ENCODE results near the gene PLD5. TPM values are rescaled to one million over a fixed set of nuclear protein-coding genes. Genes with fewer than 3 reads are reported as not detected.

PLD5 gene
- total and polyA plus RNA-seq, 8 donors: 0.04 to 0.71 (median 0.24) TPM; not detected in 2

GRCh38 chr1:242205622-242206489 is 318.6 kb downstream of the PLD5 start:
- Histone ChIP-seq H3K27me3 (no peaks in the 10 kb centered on the region), H3K4me3 (no peak overlapping the region), H3K36me3 (no peaks in the 10 kb centered on the region), H3K27ac (no peak overlapping the region), H3K4me1 (no peaks in the 10 kb centered on the region), H3K9me3 (no peaks in the 10 kb centered on the region)
- intact Hi-C loops (cut with DNase I): no loop called here
- WGBS, 2 donors: 53 to 56% methylated on average over 7 of the region's 7 CpGs
- no peak for ATAC-seq
- FAIRE-seq: no peak
- no peak for TF ChIP-seq CTCF (IDR thresholded peaks at IDR 0.05)
- no peak for DNase-seq

GRCh38 chr1:242203262-242203661 is 321.2 kb downstream of the PLD5 start:
- no peak for ATAC-seq

GRCh38 chr1:242201090-242201489 is 323.4 kb downstream of the PLD5 start:
- H3K4me3 ChIP-seq: no peak overlapping the region
- H3K27ac ChIP-seq: no peak overlapping the region
- H3K9me3 ChIP-seq: no peaks in the 10 kb centered on the region
- H3K4me1 ChIP-seq: no peaks in the 10 kb centered on the region
- FAIRE-seq (no peak), ATAC-seq (no peak), DNase-seq (no peak)
- TF ChIP-seq CTCF (IDR thresholded peaks at IDR 0.05): no peak
- H3K27me3 ChIP-seq: no peaks in the 10 kb centered on the region
- intact Hi-C loops (cut with DNase I): no loop called here
- no peaks in the 10 kb centered on the region for H3K36me3 ChIP-seq
- 63 to 70% methylated on average over 2 of the region's 2 CpGs for WGBS, 2 donors

More at GRCh38 chr1:242203262-242203661, 321.2 kb downstream of the PLD5 start:
- no peak overlapping the region for H3K27ac ChIP-seq
- WGBS, 2 donors: 67 to 69% methylated on average over 6 of the region's 6 CpGs
- no peak for DNase-seq
- H3K36me3 ChIP-seq: no peaks in the 10 kb centered on the region
- no peaks in the 10 kb centered on the region for H3K9me3 ChIP-seq
- H3K27me3 ChIP-seq: no peaks in the 10 kb centered on the region
- H3K4me3 ChIP-seq: no peak overlapping the region
- FAIRE-seq: no peak
- TF ChIP-seq CTCF (IDR thresholded peaks at IDR 0.05): no peak
- intact Hi-C loops (cut with DNase I): no loop called here
- no peaks in the 10 kb centered on the region for H3K4me1 ChIP-seq

- no peak for FAIRE-seq
- Histone ChIP-seq H3K27ac (no peak overlapping the region), H3K9me3 (no peaks in the 10 kb centered on the region), H3K27me3 (no peaks in the 10 kb centered on the region), H3K36me3 (no peaks in the 10 kb centered on the region), H3K4me1 (no peaks in the 10 kb centered on the region), H3K4me3 (no peak overlapping the region)
- ATAC-seq: no peak
- DNase-seq: no peak
- intact Hi-C loops (cut with DNase I): no loop called here
- TF ChIP-seq CTCF (IDR thresholded peaks at IDR 0.05): no peak
- 54 to 67% methylated on average over 8 of the region's 8 CpGs for WGBS, 2 donors
Measured at GRCh38 chr1:242199776-242200458, 324.6 kb downstream of the PLD5 start.
